Measurements from ENCODE around the gene MMP17.

DNA sequence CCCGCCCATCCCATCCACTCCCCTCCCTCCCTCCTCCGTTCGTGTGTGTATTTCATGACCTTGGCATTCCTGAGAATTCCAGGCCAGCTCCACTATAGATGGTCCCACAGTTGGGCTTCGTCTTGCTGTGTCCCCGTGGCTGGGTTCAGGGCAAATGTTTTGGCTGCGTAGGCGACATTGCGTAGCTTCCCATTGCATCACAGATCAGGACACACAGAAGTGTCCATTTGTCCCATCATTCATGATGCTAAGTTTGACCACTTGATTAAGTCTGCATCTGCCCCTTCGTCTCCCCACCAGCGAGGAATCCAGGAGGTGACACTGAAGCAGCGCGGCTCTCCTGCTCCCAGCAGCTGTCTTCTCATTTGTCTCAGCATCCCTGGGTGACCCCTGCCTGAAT lies 38.6 kb upstream of the MMP17 start:
- TF ChIP-seq, protein P1, sequence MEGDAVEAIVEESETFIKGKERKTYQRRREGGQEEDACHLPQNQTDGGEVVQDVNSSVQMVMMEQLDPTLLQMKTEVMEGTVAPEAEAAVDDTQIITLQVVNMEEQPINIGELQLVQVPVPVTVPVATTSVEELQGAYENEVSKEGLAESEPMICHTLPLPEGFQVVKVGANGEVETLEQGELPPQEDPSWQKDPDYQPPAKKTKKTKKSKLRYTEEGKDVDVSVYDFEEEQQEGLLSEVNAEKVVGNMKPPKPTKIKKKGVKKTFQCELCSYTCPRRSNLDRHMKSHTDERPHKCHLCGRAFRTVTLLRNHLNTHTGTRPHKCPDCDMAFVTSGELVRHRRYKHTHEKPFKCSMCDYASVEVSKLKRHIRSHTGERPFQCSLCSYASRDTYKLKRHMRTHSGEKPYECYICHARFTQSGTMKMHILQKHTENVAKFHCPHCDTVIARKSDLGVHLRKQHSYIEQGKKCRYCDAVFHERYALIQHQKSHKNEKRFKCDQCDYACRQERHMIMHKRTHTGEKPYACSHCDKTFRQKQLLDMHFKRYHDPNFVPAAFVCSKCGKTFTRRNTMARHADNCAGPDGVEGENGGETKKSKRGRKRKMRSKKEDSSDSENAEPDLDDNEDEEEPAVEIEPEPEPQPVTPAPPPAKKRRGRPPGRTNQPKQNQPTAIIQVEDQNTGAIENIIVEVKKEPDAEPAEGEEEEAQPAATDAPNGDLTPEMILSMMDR (IDR thresholded peaks at IDR 0.05; ENCODE audit: insufficient read depth, low read length), result no peak
- TF ChIP-seq POLR2AphosphoS5 (IDR thresholded peaks at IDR 0.05; ENCODE audit: low read depth), result no peak
- TF ChIP-seq, protein P2, sequence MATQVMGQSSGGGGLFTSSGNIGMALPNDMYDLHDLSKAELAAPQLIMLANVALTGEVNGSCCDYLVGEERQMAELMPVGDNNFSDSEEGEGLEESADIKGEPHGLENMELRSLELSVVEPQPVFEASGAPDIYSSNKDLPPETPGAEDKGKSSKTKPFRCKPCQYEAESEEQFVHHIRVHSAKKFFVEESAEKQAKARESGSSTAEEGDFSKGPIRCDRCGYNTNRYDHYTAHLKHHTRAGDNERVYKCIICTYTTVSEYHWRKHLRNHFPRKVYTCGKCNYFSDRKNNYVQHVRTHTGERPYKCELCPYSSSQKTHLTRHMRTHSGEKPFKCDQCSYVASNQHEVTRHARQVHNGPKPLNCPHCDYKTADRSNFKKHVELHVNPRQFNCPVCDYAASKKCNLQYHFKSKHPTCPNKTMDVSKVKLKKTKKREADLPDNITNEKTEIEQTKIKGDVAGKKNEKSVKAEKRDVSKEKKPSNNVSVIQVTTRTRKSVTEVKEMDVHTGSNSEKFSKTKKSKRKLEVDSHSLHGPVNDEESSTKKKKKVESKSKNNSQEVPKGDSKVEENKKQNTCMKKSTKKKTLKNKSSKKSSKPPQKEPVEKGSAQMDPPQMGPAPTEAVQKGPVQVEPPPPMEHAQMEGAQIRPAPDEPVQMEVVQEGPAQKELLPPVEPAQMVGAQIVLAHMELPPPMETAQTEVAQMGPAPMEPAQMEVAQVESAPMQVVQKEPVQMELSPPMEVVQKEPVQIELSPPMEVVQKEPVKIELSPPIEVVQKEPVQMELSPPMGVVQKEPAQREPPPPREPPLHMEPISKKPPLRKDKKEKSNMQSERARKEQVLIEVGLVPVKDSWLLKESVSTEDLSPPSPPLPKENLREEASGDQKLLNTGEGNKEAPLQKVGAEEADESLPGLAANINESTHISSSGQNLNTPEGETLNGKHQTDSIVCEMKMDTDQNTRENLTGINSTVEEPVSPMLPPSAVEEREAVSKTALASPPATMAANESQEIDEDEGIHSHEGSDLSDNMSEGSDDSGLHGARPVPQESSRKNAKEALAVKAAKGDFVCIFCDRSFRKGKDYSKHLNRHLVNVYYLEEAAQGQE (IDR thresholded peaks at IDR 0.05; ENCODE audit: insufficient replicate concordance, low read depth), result no peak
- no peak for TF ChIP-seq GABPA (IDR thresholded peaks at IDR 0.05; ENCODE audit: low read depth)

Data from HL-60 (cell line).